HG03103 (cell line): ENCODE results near the gene SLC36A3.
"Not testable (repeated sequence)": the region's sequence is repeated elsewhere in the genome, so short reads cannot be mapped to it uniquely, and the experiment has no call there.

ENCODE experiments used
- ATAC-seq: cut with Tn5 transposase; IDR thresholded peaks from one replicate; pipeline ENCODE4 v1.9.1; 2021; ENCODE audit warnings: low read depth; ENCODE audit not compliant: unreplicated experiment

SLC36A3 gene

GRCh38 chr5:151309266-151309665, 5.7 kb upstream of the SLC36A3 start:
- not testable (repeated sequence) for ATAC-seq

- no peak for ATAC-seq
Measured at GRCh38 chr5:151298063-151298855, 5.3 kb downstream of the SLC36A3 start.

GRCh38 chr5:151296974-151297373, 6.6 kb downstream of the SLC36A3 start:
- ATAC-seq: no peak

- ATAC-seq: no peak
Measured at GRCh38 chr5:151296478-151296830, 7.1 kb downstream of the SLC36A3 start.

- no peak for ATAC-seq
Measured at GRCh38 chr5:151295791-151296477, 7.6 kb downstream of the SLC36A3 start.

GRCh38 chr5:151295138-151295537, 8.4 kb downstream of the SLC36A3 start:
- ATAC-seq: no peak

GRCh38 chr5:151293624-151294023, 9.9 kb downstream of the SLC36A3 start:
- no peak for ATAC-seq

GRCh38 chr5:151288180-151288579, 15.4 kb downstream of the SLC36A3 start:
- ATAC-seq: no peak

- ATAC-seq: no peak
Measured at GRCh38 chr5:151286246-151286645, 17.3 kb downstream of the SLC36A3 start.

- no peak for ATAC-seq
Measured at GRCh38 chr5:151285683-151286082, 17.9 kb downstream of the SLC36A3 start.

- no peak for ATAC-seq
Measured at GRCh38 chr5:151284392-151284967, 19.1 kb downstream of the SLC36A3 start.

- ATAC-seq: no peak
Measured at GRCh38 chr5:151283120-151283825, 20.3 kb downstream of the SLC36A3 start.

GRCh38 chr5:151281001-151281639, 22.4 kb downstream of the SLC36A3 start:
- ATAC-seq: no peak

- ATAC-seq: no peak
Measured at GRCh38 chr5:151280443-151280842, 23.1 kb downstream of the SLC36A3 start.

GRCh38 chr5:151278845-151279244, 24.7 kb downstream of the SLC36A3 start:
- ATAC-seq: no peak

- no peak for ATAC-seq
Measured at GRCh38 chr5:151275803-151276202, 27.8 kb downstream of the SLC36A3 start.

- no peak for ATAC-seq
Measured at GRCh38 chr5:151274666-151275065, 28.9 kb downstream of the SLC36A3 start.

GRCh38 chr5:151271336-151271735, 32.2 kb downstream of the SLC36A3 start:
- ATAC-seq: no peak

GRCh38 chr5:151270599-151270998, 33.0 kb downstream of the SLC36A3 start:
- ATAC-seq: peak; percentile 74

GRCh38 chr5:151267491-151268260, 35.9 kb downstream of the SLC36A3 start:
- ATAC-seq: no peak
